A549 (cell line): ENCODE data around the gene ARL6IP6. TPM values are rescaled to one million over a fixed set of nuclear protein-coding genes. Genes with fewer than 3 reads are reported as not detected.

Source experiments
- ATAC-seq, 2 experiments: fragments of 200-7000 bp in 1 of 2; fragments of >200 bp in 1 of 2; cut with Nextera tagmentation in 1 of 2; cut with Tn5 transposase in 1 of 2; 3 replicates each; pipeline versions ENCODE4 v1.8.0 to v1.9.1; 2018 to 2020; ENCODE audit warnings: mild to moderate bottlenecking in 1 of 2, moderate library complexity in 1 of 2
- CTCF ChIA-PET: fragments of 300-600 bp; sonication (Branson Sonifier 250); formaldehyde crosslinking; extraction: SDS; loops from one replicate; lab custom pipeline; 2021; ENCODE audit warnings: antibody characterized with exemption, inconsistent platforms; lab: Yijun Ruan, JAX
- POLR2A ChIA-PET: fragments of 350-600 bp; formaldehyde crosslinking; extraction: SDS; loops from one replicate; lab custom pipeline; 2021; ENCODE audit warnings: antibody characterized with exemption, inconsistent platforms; lab: Yijun Ruan, JAX
- DNase-seq, 2 experiments: peaks; one replicate each; pipeline versions ENCODE4 v3.0.0 to v3.0.0-alpha.2; 2011 to 2016; ENCODE audit warnings: low read depth in 1 of 2, low spot score in 1 of 2
- FAIRE-seq: peaks from 2 replicates; lab custom pipeline; 2011; peaks lifted over from hg19 to GRCh38; lab: Jason Lieb, UNC
- H3K27ac ChIP-seq, 2 experiments: fragments of >200 bp; sonication (Bioruptor Twin); formaldehyde crosslinking; 3 replicates each; pipeline ENCODE4 v1.5.1; 2016 to 2017
- H3K4me1 ChIP-seq: fragments of >200 bp; sonication (Bioruptor Twin); formaldehyde crosslinking; 3 replicates; pipeline ENCODE4 v1.6.1; 2016
- H3K4me2 ChIP-seq: fragments of >200 bp; sonication (Bioruptor Twin); formaldehyde crosslinking; 3 replicates; pipeline ENCODE4 v1.6.1; 2016
- H3K4me3 ChIP-seq: fragments of >200 bp; sonication (Bioruptor Twin); formaldehyde crosslinking; 3 replicates; pipeline ENCODE4 v1.5.1; 2016
- H3K9me3 ChIP-seq: fragments of >200 bp; sonication (Bioruptor Twin); formaldehyde crosslinking; 3 replicates; pipeline ENCODE4 v1.6.1; 2016
- CEBPB ChIP-seq, 2 experiments: fragments of >200 bp in 1 of 2; sonication (Bioruptor Twin) in 1 of 2; formaldehyde crosslinking in 1 of 2; IDR thresholded peaks; 2 replicates each; pipeline ENCODE4 v1.6.1; 2012 to 2016
- CHD4 ChIP-seq: fragments of 200-600 bp; sonication (generic); IDR thresholded peaks from 2 replicates; pipeline ENCODE4 v1.6.1; 2016; ENCODE audit warnings: antibody characterized with exemption, mild to moderate bottlenecking, borderline replicate concordance
- EHF ChIP-seq: fragments of 250-450 bp; sonication (Bioruptor Pico); IDR thresholded peaks from 2 replicates; pipeline ENCODE4 v1.5.0; 2020; ENCODE audit warnings: mild to moderate bottlenecking
- EHMT2 ChIP-seq: fragments of 200-600 bp; sonication (generic); IDR thresholded peaks from 2 replicates; pipeline ENCODE4 v1.6.1; 2016; ENCODE audit warnings: antibody characterized with exemption, low read depth, mild to moderate bottlenecking, moderate library complexity
- EP300 ChIP-seq, 2 experiments: fragments of >200 bp; sonication (Bioruptor Twin); formaldehyde crosslinking; IDR thresholded peaks; 2 replicates in 1 of 2; 3 replicates in 1 of 2; pipeline ENCODE4 v1.6.1; 2016 to 2017
- FOSB ChIP-seq: fragments of 250-450 bp; sonication (Bioruptor Pico); IDR thresholded peaks from 2 replicates; pipeline ENCODE4 v1.5.0; 2020; ENCODE audit warnings: mild to moderate bottlenecking, moderate library complexity
- FOXS1 ChIP-seq: fragments of 250-450 bp; sonication (Bioruptor Pico); IDR thresholded peaks from 2 replicates; pipeline ENCODE4 v1.5.0; 2020; ENCODE audit warnings: mild to moderate bottlenecking, moderate library complexity
- GATA3 ChIP-seq: IDR thresholded peaks from 2 replicates; pipeline ENCODE4 v1.6.1; 2012; ENCODE audit warnings: borderline replicate concordance
- HDAC2 ChIP-seq: fragments of 200-600 bp; sonication (generic); IDR thresholded peaks from 2 replicates; pipeline ENCODE4 v1.6.1; 2016
- HOXB13 ChIP-seq: fragments of 250-450 bp; sonication (Bioruptor Pico); IDR thresholded peaks from 2 replicates; pipeline ENCODE4 v1.5.0; 2020; ENCODE audit warnings: low read depth, mild to moderate bottlenecking, moderate library complexity
- JUN ChIP-seq, 2 experiments: fragments of >200 bp; sonication (Bioruptor Twin); formaldehyde crosslinking; IDR thresholded peaks; 2 replicates in 1 of 2; 3 replicates in 1 of 2; pipeline ENCODE4 v1.6.1; 2016 to 2017
- KDM1A ChIP-seq: fragments of 200-600 bp; sonication (generic); IDR thresholded peaks from 2 replicates; pipeline ENCODE4 v1.6.1; 2016; ENCODE audit warnings: low read depth, mild to moderate bottlenecking
- KDM5A ChIP-seq: fragments of 200-600 bp; sonication (generic); IDR thresholded peaks from 2 replicates; pipeline ENCODE4 v1.6.1; 2016; ENCODE audit warnings: antibody characterized with exemption, mild to moderate bottlenecking
- NFE2L2 ChIP-seq: fragments of 150-350 bp; conservative IDR thresholded peaks from 2 replicates; pipeline ENCODE4 v1.6.1; 2014; ENCODE audit warnings: low read length
- PHF8 ChIP-seq: fragments of 200-600 bp; sonication (generic); IDR thresholded peaks from 2 replicates; pipeline ENCODE4 v1.6.1; 2016; ENCODE audit warnings: low read depth, mild to moderate bottlenecking, antibody characterized with exemption, moderate library complexity, borderline replicate concordance
- POLR2A ChIP-seq: IDR thresholded peaks from 2 replicates; pipeline ENCODE4 v1.6.1; 2012; ENCODE audit warnings: mild to moderate bottlenecking, low read length
- RAD21 ChIP-seq, 2 experiments: fragments of >200 bp in 1 of 2; sonication (Bioruptor Twin) in 1 of 2; formaldehyde crosslinking in 1 of 2; IDR thresholded peaks in 1 of 2; conservative IDR thresholded peaks in 1 of 2; 2 replicates in 1 of 2; 3 replicates in 1 of 2; pipeline ENCODE4 v1.6.1; 2012 to 2018; ENCODE audit warnings: inconsistent platforms in 1 of 2
- RARB ChIP-seq: fragments of 250-450 bp; sonication (Bioruptor Pico); IDR thresholded peaks from 2 replicates; pipeline ENCODE4 v1.8.0; 2021; ENCODE audit warnings: mild to moderate bottlenecking, moderate library complexity
- RNF2 ChIP-seq: fragments of 200-600 bp; sonication (generic); IDR thresholded peaks from 2 replicates; pipeline ENCODE4 v1.6.1; 2016; ENCODE audit warnings: low read depth, mild to moderate bottlenecking, antibody characterized with exemption, moderate library complexity, borderline replicate concordance
- SREBF2 ChIP-seq: fragments of 450-650 bp; IDR thresholded peaks from 2 replicates; pipeline ENCODE4 v1.6.1; 2014; ENCODE audit warnings: mild to moderate bottlenecking, moderate library complexity
- ZNF302 ChIP-seq: fragments of 250-450 bp; sonication (Bioruptor Pico); IDR thresholded peaks from 2 replicates; pipeline ENCODE4 v1.9.0; 2021; ENCODE audit warnings: inconsistent platforms, mild to moderate bottlenecking, moderate library complexity
- ZSCAN20 ChIP-seq: fragments of 250-450 bp; sonication (Bioruptor Pico); IDR thresholded peaks from 2 replicates; pipeline ENCODE4 v1.8.0; 2022; ENCODE audit warnings: mild to moderate bottlenecking, moderate library complexity
- WGBS: methylation state at CpG from one replicate; pipeline ENCODE4 v1.1.6; 2017; ENCODE audit errors: missing lambda C conversion rate; 5-methylcytosine and 5-hydroxymethylcytosine counted together
- polyA plus RNA-seq, 4 experiments: library from polyadenylated mRNA; depleted of rRNA in 3 of 4; stranded (reverse); fragments of >200 nt; fragmentation: RNase III in 1 of 4; extraction: RNeasy Plus Mini Kit Qiagen cat#74134 plus additional on column Dnase treatment in 1 of 4; gene quantifications; 2 replicates in 3 of 4; 3 replicates in 1 of 4; pipeline ENCODE4 v1.2.3, GENCODE V29; 2011 to 2017
- TF ChIP-seq, protein P1 (sequence below): fragments of >200 bp; sonication (Bioruptor Twin); formaldehyde crosslinking; IDR thresholded peaks from 3 replicates; pipeline ENCODE4 v1.6.1; 2016
- TF ChIP-seq, protein P2 (sequence below): fragments of 450-650 bp; IDR thresholded peaks from 2 replicates; pipeline ENCODE4 v1.6.1; 2014; ENCODE audit warnings: antibody characterized with exemption
- TF ChIP-seq, protein P3 (sequence below): fragments of 150-350 bp; IDR thresholded peaks from 2 replicates; pipeline ENCODE4 v1.6.1; 2014; ENCODE audit warnings: low read depth, mild to moderate bottlenecking, low read length
- TF ChIP-seq, protein P4 (sequence below): fragments of >200 bp; sonication (Bioruptor Twin); formaldehyde crosslinking; IDR thresholded peaks from 3 replicates; pipeline ENCODE4 v1.5.1; 2016

Gene ARL6IP6
- polyA plus RNA-seq, 2 of the 4 experiments (the other 2 are of a cell fraction), result 28.1 to 72.7 TPM

DNA sequence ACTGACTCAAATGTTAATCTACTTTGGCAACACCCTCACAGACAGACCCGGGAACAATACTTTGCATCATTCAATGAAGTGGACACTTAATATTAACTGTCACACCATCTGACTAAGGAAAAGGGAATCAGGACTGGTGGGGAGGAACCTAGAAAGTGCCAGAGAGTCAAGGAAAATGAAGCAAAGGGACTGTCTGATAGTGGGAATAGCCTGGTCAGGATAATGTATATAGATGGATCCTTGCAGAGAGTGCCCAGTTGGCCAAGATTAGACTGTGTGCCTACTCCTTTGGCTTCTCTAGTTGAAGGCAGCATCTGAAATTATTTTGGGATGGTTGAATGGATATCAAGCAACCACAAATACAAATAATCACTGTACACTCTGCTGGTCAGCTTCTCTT, 45.2 kb downstream of the ARL6IP6 start:
- ChIA-PET POLR2A (no interaction called here), CTCF (interaction anchor here (1.1 kb wide), 1 partner anchor 21 kb away, joined by 3 read pairs; no protein-coding TSS in a partner anchor)
- no peak for DNase-seq
- ATAC-seq, result no peak
- H3K4me3 ChIP-seq, result no peak overlapping the region
- TF ChIP-seq PHF8, result no peak
- TF ChIP-seq EP300 (IDR thresholded peaks at IDR 0.05), result no peak
- TF ChIP-seq HOXB13 (CRISPR knock-in tag), result no peak
- TF ChIP-seq, protein P1, sequence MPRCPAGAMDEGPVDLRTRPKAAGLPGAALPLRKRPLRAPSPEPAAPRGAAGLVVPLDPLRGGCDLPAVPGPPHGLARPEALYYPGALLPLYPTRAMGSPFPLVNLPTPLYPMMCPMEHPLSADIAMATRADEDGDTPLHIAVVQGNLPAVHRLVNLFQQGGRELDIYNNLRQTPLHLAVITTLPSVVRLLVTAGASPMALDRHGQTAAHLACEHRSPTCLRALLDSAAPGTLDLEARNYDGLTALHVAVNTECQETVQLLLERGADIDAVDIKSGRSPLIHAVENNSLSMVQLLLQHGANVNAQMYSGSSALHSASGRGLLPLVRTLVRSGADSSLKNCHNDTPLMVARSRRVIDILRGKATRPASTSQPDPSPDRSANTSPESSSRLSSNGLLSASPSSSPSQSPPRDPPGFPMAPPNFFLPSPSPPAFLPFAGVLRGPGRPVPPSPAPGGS, result no peak
- TF ChIP-seq HDAC2, result no peak
- TF ChIP-seq GATA3, result no peak
- TF ChIP-seq, protein P2, sequence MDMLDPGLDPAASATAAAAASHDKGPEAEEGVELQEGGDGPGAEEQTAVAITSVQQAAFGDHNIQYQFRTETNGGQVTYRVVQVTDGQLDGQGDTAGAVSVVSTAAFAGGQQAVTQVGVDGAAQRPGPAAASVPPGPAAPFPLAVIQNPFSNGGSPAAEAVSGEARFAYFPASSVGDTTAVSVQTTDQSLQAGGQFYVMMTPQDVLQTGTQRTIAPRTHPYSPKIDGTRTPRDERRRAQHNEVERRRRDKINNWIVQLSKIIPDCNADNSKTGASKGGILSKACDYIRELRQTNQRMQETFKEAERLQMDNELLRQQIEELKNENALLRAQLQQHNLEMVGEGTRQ, result no peak
- TF ChIP-seq FOXS1, result no peak
- no peak for TF ChIP-seq EHMT2
- no peak for TF ChIP-seq EHF (CRISPR knock-in tag)
- TF ChIP-seq, protein P3, sequence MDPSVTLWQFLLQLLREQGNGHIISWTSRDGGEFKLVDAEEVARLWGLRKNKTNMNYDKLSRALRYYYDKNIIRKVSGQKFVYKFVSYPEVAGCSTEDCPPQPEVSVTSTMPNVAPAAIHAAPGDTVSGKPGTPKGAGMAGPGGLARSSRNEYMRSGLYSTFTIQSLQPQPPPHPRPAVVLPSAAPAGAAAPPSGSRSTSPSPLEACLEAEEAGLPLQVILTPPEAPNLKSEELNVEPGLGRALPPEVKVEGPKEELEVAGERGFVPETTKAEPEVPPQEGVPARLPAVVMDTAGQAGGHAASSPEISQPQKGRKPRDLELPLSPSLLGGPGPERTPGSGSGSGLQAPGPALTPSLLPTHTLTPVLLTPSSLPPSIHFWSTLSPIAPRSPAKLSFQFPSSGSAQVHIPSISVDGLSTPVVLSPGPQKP, result no peak
- TF ChIP-seq NFE2L2, result no peak
- no peak for TF ChIP-seq SREBF2
- TF ChIP-seq CEBPB (IDR thresholded peaks at IDR 0.05), result no peak
- no peaks in the 10 kb centered on the region for H3K9me3 ChIP-seq
- H3K27ac ChIP-seq, result no peak overlapping the region
- WGBS, result 89% methylated on average over 1 of the region's 1 CpG
- peak; percentile 28 for FAIRE-seq
- H3K4me1 ChIP-seq, result no peaks in the 10 kb centered on the region
- H3K4me2 ChIP-seq, result no peak overlapping the region

DNA sequence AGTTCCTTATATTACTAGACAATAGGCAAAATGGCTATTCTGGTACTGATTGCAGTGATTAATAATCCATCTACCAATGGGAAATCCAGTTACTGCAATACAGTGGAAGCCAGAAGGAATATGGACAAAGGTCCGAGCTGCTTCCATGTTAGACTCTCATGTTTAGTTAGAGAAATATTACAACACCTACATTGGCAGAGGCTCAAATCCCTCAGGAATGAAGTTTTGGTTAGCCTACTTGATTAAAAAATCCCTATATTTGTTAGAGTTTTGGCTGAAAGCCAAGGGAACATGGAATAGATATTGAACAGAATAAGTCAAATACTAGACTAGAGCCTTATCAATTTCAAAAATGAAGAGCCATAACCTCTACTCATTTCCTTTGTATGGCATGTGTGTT, 48.5 kb downstream of the ARL6IP6 start:
- ChIA-PET CTCF (interaction anchor here (1.6 kb wide), 1 partner anchor 741 kb away, joined by 4 read pairs; no protein-coding TSS in a partner anchor), POLR2A (no interaction called here)
- TF ChIP-seq RAD21 (conservative IDR thresholded peaks at IDR 0.05 in 1 of 2, IDR thresholded peaks at IDR 0.05 in 1 of 2) (no peak), ZSCAN20 (no peak)
- no peak for DNase-seq
- WGBS, result 81% methylated on average over 1 of the region's 1 CpG
- ATAC-seq, result no peak
- H3K27ac ChIP-seq, result no peak overlapping the region
- no peak overlapping the region for H3K4me3 ChIP-seq
- H3K9me3 ChIP-seq, result no peaks in the 10 kb centered on the region
- H3K4me1 ChIP-seq, result no peaks in the 10 kb centered on the region
- no peak overlapping the region for H3K4me2 ChIP-seq
- FAIRE-seq, result no peak

DNA sequence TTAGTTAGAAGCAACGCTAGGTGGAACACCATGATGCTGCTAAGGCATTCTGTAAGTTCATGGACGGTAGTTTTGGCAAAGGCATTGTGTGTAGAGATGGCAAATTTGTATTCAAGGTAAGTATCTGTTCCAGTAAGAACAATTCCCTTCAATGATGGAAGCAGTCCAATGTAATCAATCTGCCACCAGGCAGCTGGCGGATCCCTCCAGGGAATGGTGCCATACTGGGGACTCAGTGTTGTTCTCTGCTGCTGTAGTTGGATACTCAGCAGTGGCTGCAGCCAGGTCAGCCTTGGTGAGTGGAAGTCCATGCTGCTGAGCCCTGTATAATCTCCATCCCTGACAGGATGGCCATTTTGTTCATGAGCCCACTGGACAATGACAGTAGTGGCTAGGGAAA, 62.8 kb downstream of the ARL6IP6 start:
- 3% methylated on average over 3 of the region's 3 CpGs for WGBS
- no peak for TF ChIP-seq FOSB (CRISPR knock-in tag)
- TF ChIP-seq RARB (CRISPR knock-in tag), result no peak
- TF ChIP-seq, protein P4, sequence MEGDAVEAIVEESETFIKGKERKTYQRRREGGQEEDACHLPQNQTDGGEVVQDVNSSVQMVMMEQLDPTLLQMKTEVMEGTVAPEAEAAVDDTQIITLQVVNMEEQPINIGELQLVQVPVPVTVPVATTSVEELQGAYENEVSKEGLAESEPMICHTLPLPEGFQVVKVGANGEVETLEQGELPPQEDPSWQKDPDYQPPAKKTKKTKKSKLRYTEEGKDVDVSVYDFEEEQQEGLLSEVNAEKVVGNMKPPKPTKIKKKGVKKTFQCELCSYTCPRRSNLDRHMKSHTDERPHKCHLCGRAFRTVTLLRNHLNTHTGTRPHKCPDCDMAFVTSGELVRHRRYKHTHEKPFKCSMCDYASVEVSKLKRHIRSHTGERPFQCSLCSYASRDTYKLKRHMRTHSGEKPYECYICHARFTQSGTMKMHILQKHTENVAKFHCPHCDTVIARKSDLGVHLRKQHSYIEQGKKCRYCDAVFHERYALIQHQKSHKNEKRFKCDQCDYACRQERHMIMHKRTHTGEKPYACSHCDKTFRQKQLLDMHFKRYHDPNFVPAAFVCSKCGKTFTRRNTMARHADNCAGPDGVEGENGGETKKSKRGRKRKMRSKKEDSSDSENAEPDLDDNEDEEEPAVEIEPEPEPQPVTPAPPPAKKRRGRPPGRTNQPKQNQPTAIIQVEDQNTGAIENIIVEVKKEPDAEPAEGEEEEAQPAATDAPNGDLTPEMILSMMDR, result no peak
- no peak for TF ChIP-seq KDM1A
- no peak for TF ChIP-seq RAD21 (conservative IDR thresholded peaks at IDR 0.05 in 1 of 2, IDR thresholded peaks at IDR 0.05 in 1 of 2)
- TF ChIP-seq POLR2A, result no peak
- TF ChIP-seq CHD4, result no peak
- no peak for TF ChIP-seq JUN (IDR thresholded peaks at IDR 0.05)
- TF ChIP-seq ZNF302 (CRISPR knock-in tag), result no peak
- TF ChIP-seq SREBF2, result no peak
- TF ChIP-seq, protein P2, result no peak
- no peak for TF ChIP-seq KDM5A
- TF ChIP-seq RNF2, result no peak
- no peak for DNase-seq
- H3K27ac ChIP-seq, result no peak overlapping the region
- ChIA-PET CTCF (no interaction called here), POLR2A (no interaction called here)
- no peaks in the 10 kb centered on the region for H3K4me1 ChIP-seq
- H3K9me3 ChIP-seq, result no peaks in the 10 kb centered on the region
- H3K4me2 ChIP-seq, result no peak overlapping the region
- ATAC-seq, result no peak
- H3K4me3 ChIP-seq, result no peak overlapping the region
- no peak for FAIRE-seq
